NCI-H510A (cell line): Measurements from ENCODE around the gene RNF121.

Experiments used
- DNase-seq: peaks from one replicate; lab custom pipeline; 2025; lab: John Stamatoyannopoulos, UW

RNF121 gene

GRCh38 chr11:71934213-71934612 lies 5.4 kb downstream of the RNF121 start:
- no peak for DNase-seq

GRCh38 chr11:71935338-71935925 lies 6.6 kb downstream of the RNF121 start:
- no peak for DNase-seq

- DNase-seq = no peak
Observed at GRCh38 chr11:71936825-71937224, 8.0 kb downstream of the RNF121 start.

- DNase-seq = no peak
Observed at GRCh38 chr11:71937826-71938225, 9.0 kb downstream of the RNF121 start.

GRCh38 chr11:71940561-71941219 lies 11.8 kb downstream of the RNF121 start:
- no peak for DNase-seq

GRCh38 chr11:71946144-71946571 lies 17.3 kb downstream of the RNF121 start:
- no peak for DNase-seq

GRCh38 chr11:71947498-71947897 lies 18.7 kb downstream of the RNF121 start:
- DNase-seq = no peak

GRCh38 chr11:71948314-71949027 lies 19.6 kb downstream of the RNF121 start:
- DNase-seq = no peak

GRCh38 chr11:71949034-71949433 lies 20.2 kb downstream of the RNF121 start:
- no peak for DNase-seq

GRCh38 chr11:71951741-71952310 lies 23.0 kb downstream of the RNF121 start:
- no peak for DNase-seq

GRCh38 chr11:71955898-71956456 lies 27.1 kb downstream of the RNF121 start:
- DNase-seq = no peak

- DNase-seq = no peak
Observed at GRCh38 chr11:71962428-71963038, 33.7 kb downstream of the RNF121 start.

GRCh38 chr11:71963468-71963867 lies 34.6 kb downstream of the RNF121 start:
- no peak for DNase-seq

- DNase-seq = no peak
Observed at GRCh38 chr11:71964641-71965040, 35.8 kb downstream of the RNF121 start.

- DNase-seq = no peak
Observed at GRCh38 chr11:71971680-71972079, 42.8 kb downstream of the RNF121 start.

GRCh38 chr11:71976551-71976950 lies 47.7 kb downstream of the RNF121 start:
- DNase-seq = no peak

GRCh38 chr11:71977090-71977489 lies 48.2 kb downstream of the RNF121 start:
- no peak for DNase-seq

- no peak for DNase-seq
Observed at GRCh38 chr11:71977743-71978418, 49.0 kb downstream of the RNF121 start.

- DNase-seq = no peak
Observed at GRCh38 chr11:71979094-71979493, 50.2 kb downstream of the RNF121 start.

- no peak for DNase-seq
Observed at GRCh38 chr11:71979602-71980001, 50.8 kb downstream of the RNF121 start.

GRCh38 chr11:71986131-71986530 lies 57.3 kb downstream of the RNF121 start:
- no peak for DNase-seq

GRCh38 chr11:71987521-71987920 lies 58.7 kb downstream of the RNF121 start:
- no peak for DNase-seq
